Muscle layer of colon (tissue), 2 donors: ENCODE data around the gene LCE5A.

Experiments
- H3K27ac ChIP-seq: one replicate; pipeline ENCODE4 v1.7.0; 2013; ENCODE audit warnings: low read depth, mild to moderate bottlenecking, low read length, moderate library complexity
- H3K27me3 ChIP-seq, 2 donors: one replicate each; pipeline ENCODE4 v1.7.0; 2013; ENCODE audit warnings: low read length in 2 of 2, mild to moderate bottlenecking in 2 of 2; ENCODE audit not compliant: insufficient read depth in 2 of 2, control insufficient read depth in 1 of 2
- H3K36me3 ChIP-seq: one replicate; pipeline ENCODE4 v1.7.0; 2013; ENCODE audit warnings: mild to moderate bottlenecking, low read length; ENCODE audit not compliant: insufficient read depth
- H3K4me1 ChIP-seq: one replicate; pipeline ENCODE4 v1.7.0; 2013; ENCODE audit warnings: mild to moderate bottlenecking, low read length; ENCODE audit not compliant: insufficient read depth
- H3K4me3 ChIP-seq, 2 donors: one replicate each; pipeline ENCODE4 v1.7.0; 2013; ENCODE audit warnings: low read length in 2 of 2, low read depth in 1 of 2, mild to moderate bottlenecking in 1 of 2, moderate library complexity in 1 of 2
- H3K9ac ChIP-seq: one replicate; pipeline ENCODE4 v1.7.0; 2013; ENCODE audit warnings: low read length
- H3K9me3 ChIP-seq: one replicate; pipeline ENCODE4 v1.7.0; 2013; ENCODE audit warnings: mild to moderate bottlenecking, low read length
- donor health status: abdominal sarcoma.
- donor health status: Adenocarcinoma of cecum.

LCE5A gene

GRCh38 chr1:152497273-152497672 is 13.3 kb upstream of the LCE5A start:
- Histone ChIP-seq H3K9ac (no peak overlapping the region), H3K4me3 (no peak overlapping the region)

GRCh38 chr1:152501704-152502103 is 8.9 kb upstream of the LCE5A start:
- no peaks in the 10 kb centered on the region for H3K36me3 ChIP-seq
- H3K4me3 ChIP-seq = no peak overlapping the region
- no peaks in the 10 kb centered on the region for H3K4me1 ChIP-seq
- no peaks in the 10 kb centered on the region for H3K27me3 ChIP-seq
- no peaks in the 10 kb centered on the region for H3K9me3 ChIP-seq
- H3K27ac ChIP-seq = no peak overlapping the region
- no peak overlapping the region for H3K9ac ChIP-seq

More at GRCh38 chr1:152497273-152497672, 13.3 kb upstream of the LCE5A start:
- Histone ChIP-seq H3K9me3 (no peaks in the 10 kb centered on the region), H3K4me1 (no peaks in the 10 kb centered on the region), H3K36me3 (no peaks in the 10 kb centered on the region), H3K27ac (no peak overlapping the region), H3K27me3 (no peaks in the 10 kb centered on the region)

GRCh38 chr1:152502496-152503180 is 8.0 kb upstream of the LCE5A start:
- Histone ChIP-seq H3K9ac (no peak overlapping the region), H3K27ac (no peak overlapping the region), H3K9me3 (no peaks in the 10 kb centered on the region), H3K27me3 (no peaks in the 10 kb centered on the region), H3K4me1 (no peaks in the 10 kb centered on the region), H3K36me3 (no peaks in the 10 kb centered on the region), H3K4me3 (no peak overlapping the region)

GRCh38 chr1:152505083-152505482 is 5.5 kb upstream of the LCE5A start:
- Histone ChIP-seq H3K36me3 (no peaks in the 10 kb centered on the region), H3K4me1 (no peaks in the 10 kb centered on the region), H3K27ac (no peak overlapping the region), H3K4me3 (no peak overlapping the region), H3K9me3 (no peaks in the 10 kb centered on the region), H3K27me3 (no peaks in the 10 kb centered on the region), H3K9ac (no peak overlapping the region)

- no peak overlapping the region for H3K27ac ChIP-seq
- H3K9ac ChIP-seq = no peak overlapping the region
- peaks cover 0 to 6% of the 10 kb centered on the region in 2 donors for H3K27me3 ChIP-seq
- no peak overlapping the region for H3K4me3 ChIP-seq
- H3K36me3 ChIP-seq = no peaks in the 10 kb centered on the region
- no peaks in the 10 kb centered on the region for H3K4me1 ChIP-seq
- H3K9me3 ChIP-seq = no peaks in the 10 kb centered on the region
Observed at GRCh38 chr1:152506899-152507498, 3.6 kb upstream of the LCE5A start.

- Histone ChIP-seq H3K27me3 (peaks cover 23 to 31% of the 10 kb centered on the region in 2 donors), H3K4me3 (no peak overlapping the region), H3K4me1 (no peaks in the 10 kb centered on the region), H3K27ac (no peak overlapping the region), H3K36me3 (no peaks in the 10 kb centered on the region), H3K9me3 (no peaks in the 10 kb centered on the region), H3K9ac (no peak overlapping the region)
Observed at GRCh38 chr1:152511596-152511995, 993 bp downstream of the LCE5A start.

GRCh38 chr1:152513081-152513480 is 2.5 kb downstream of the LCE5A start:
- no peak overlapping the region for H3K4me3 ChIP-seq
- no peaks in the 10 kb centered on the region for H3K36me3 ChIP-seq
- no peaks in the 10 kb centered on the region for H3K9me3 ChIP-seq
- H3K27ac ChIP-seq = no peak overlapping the region
- H3K27me3 ChIP-seq = peaks cover 23 to 40% of the 10 kb centered on the region in 2 donors
- no peak overlapping the region for H3K9ac ChIP-seq
- H3K4me1 ChIP-seq = no peaks in the 10 kb centered on the region

- peak overlapping the region in 1 of 2 donors; percentile 4 for H3K4me3 ChIP-seq
- no peaks in the 10 kb centered on the region for H3K36me3 ChIP-seq
- H3K4me1 ChIP-seq = no peaks in the 10 kb centered on the region
- peaks cover 23 to 40% of the 10 kb centered on the region in 2 donors for H3K27me3 ChIP-seq
- H3K27ac ChIP-seq = no peak overlapping the region
- no peaks in the 10 kb centered on the region for H3K9me3 ChIP-seq
- no peak overlapping the region for H3K9ac ChIP-seq
Observed at GRCh38 chr1:152514715-152515433, 4.3 kb downstream of the LCE5A start.

- H3K4me1 ChIP-seq = no peaks in the 10 kb centered on the region
- no peaks in the 10 kb centered on the region for H3K9me3 ChIP-seq
- H3K9ac ChIP-seq = no peak overlapping the region
- H3K27me3 ChIP-seq = peaks cover 23 to 40% of the 10 kb centered on the region in 2 donors
- H3K27ac ChIP-seq = no peak overlapping the region
- H3K36me3 ChIP-seq = no peaks in the 10 kb centered on the region
- peak overlapping the region in 1 of 2 donors; percentile 4 for H3K4me3 ChIP-seq
Observed at GRCh38 chr1:152515434-152515783, 4.8 kb downstream of the LCE5A start.

GRCh38 chr1:152516082-152516481 is 5.5 kb downstream of the LCE5A start:
- Histone ChIP-seq H3K27ac (no peak overlapping the region), H3K9ac (no peak overlapping the region)

GRCh38 chr1:152517237-152517811 is 6.7 kb downstream of the LCE5A start:
- H3K27ac ChIP-seq = no peak overlapping the region
- H3K4me1 ChIP-seq = no peaks in the 10 kb centered on the region
- H3K36me3 ChIP-seq = no peaks in the 10 kb centered on the region
- H3K4me3 ChIP-seq = no peak overlapping the region
- H3K9me3 ChIP-seq = no peaks in the 10 kb centered on the region
- no peak overlapping the region for H3K9ac ChIP-seq
- H3K27me3 ChIP-seq = peaks cover 23 to 33% of the 10 kb centered on the region in 2 donors

More at GRCh38 chr1:152516082-152516481, 5.5 kb downstream of the LCE5A start:
- Histone ChIP-seq H3K36me3 (no peaks in the 10 kb centered on the region), H3K9me3 (no peaks in the 10 kb centered on the region), H3K4me3 (no peak overlapping the region), H3K4me1 (no peaks in the 10 kb centered on the region), H3K27me3 (peaks cover 23 to 40% of the 10 kb centered on the region in 2 donors)
